HepG2 (cell line): ENCODE results near the gene POLDIP3. TPM values are rescaled to one million over a fixed set of nuclear protein-coding genes. Genes with fewer than 3 reads are reported as not detected.
A peak's percentile ranks its signal among the peaks of the same experiment; 100 is the strongest.

Source experiments
- BRF2 ChIP-seq: sonication (generic); formaldehyde crosslinking; IDR thresholded peaks from 2 replicates; pipeline ENCODE4 v1.8.1; 2022; ENCODE audit warnings: mild to moderate bottlenecking, missing genetic modification reagents
- CBFB ChIP-seq: sonication (generic); formaldehyde crosslinking; IDR thresholded peaks from 2 replicates; pipeline ENCODE4 v1.4.0; 2020; ENCODE audit warnings: missing genetic modification reagents
- CENPBD1 ChIP-seq: sonication (generic); formaldehyde crosslinking; IDR thresholded peaks from 2 replicates; pipeline ENCODE4 v1.8.0; 2022; ENCODE audit warnings: missing genetic modification reagents, low read depth, mild to moderate bottlenecking, borderline replicate concordance
- DNMT1 ChIP-seq: sonication (generic); formaldehyde crosslinking; IDR thresholded peaks from 2 replicates; pipeline ENCODE4 v1.5.1; 2020; ENCODE audit warnings: mild to moderate bottlenecking, missing genetic modification reagents
- GTF2F1 ChIP-seq: fragments of 150-350 bp; IDR thresholded peaks from 2 replicates; pipeline ENCODE4 v1.6.1; 2014; ENCODE audit warnings: low read length
- HHEX ChIP-seq: IDR thresholded peaks from 2 replicates; pipeline ENCODE4 v1.6.1; 2016; ENCODE audit warnings: control low read depth
- KAT7 ChIP-seq: IDR thresholded peaks from 2 replicates; pipeline ENCODE4 v1.6.1; 2018; ENCODE audit warnings: borderline replicate concordance, missing compliant biosample characterization
- KLF16 ChIP-seq, 2 experiments: sonication (generic) in 1 of 2; formaldehyde crosslinking in 1 of 2; IDR thresholded peaks; 2 replicates each; pipeline versions ENCODE4 v1.6.1 to v1.8.0; 2016 to 2023; ENCODE audit warnings: missing genetic modification reagents in 2 of 2, missing compliant biosample characterization in 1 of 2
- PCBP1 ChIP-seq: fragments of 200-400 bp; formaldehyde crosslinking; IDR thresholded peaks from 2 replicates; pipeline ENCODE4 v1.6.1; 2017; ENCODE audit warnings: mild to moderate bottlenecking, low read depth, low read length, borderline replicate concordance
- PLSCR1 ChIP-seq: sonication (generic); formaldehyde crosslinking; IDR thresholded peaks from 2 replicates; pipeline ENCODE4 v1.5.0; 2020; ENCODE audit warnings: missing genetic modification reagents, mild to moderate bottlenecking, borderline replicate concordance
- RAD21 ChIP-seq: fragments of 450-650 bp; formaldehyde crosslinking; IDR thresholded peaks from 2 replicates; pipeline ENCODE4 v1.5.0; 2020; ENCODE audit warnings: mild to moderate bottlenecking
- SMAD3 ChIP-seq: sonication (generic); formaldehyde crosslinking; IDR thresholded peaks from 2 replicates; pipeline ENCODE4 v1.4.0; 2020; ENCODE audit warnings: missing genetic modification reagents
- SP1 ChIP-seq, 2 experiments: fragments of 450-650 bp in 1 of 2; sonication (generic) in 1 of 2; formaldehyde crosslinking in 1 of 2; IDR thresholded peaks; 2 replicates each; pipeline versions ENCODE4 v1.4.0 to v1.6.1; 2016 to 2020; ENCODE audit warnings: missing genetic modification reagents in 1 of 2
- ZBTB26 ChIP-seq: IDR thresholded peaks from 2 replicates; pipeline ENCODE4 v1.6.1; 2016; ENCODE audit warnings: missing compliant biosample characterization, missing genetic modification reagents, borderline replicate concordance
- ZBTB37 ChIP-seq: sonication (generic); formaldehyde crosslinking; IDR thresholded peaks from 2 replicates; pipeline ENCODE4 v1.4.0; 2020; ENCODE audit warnings: mild to moderate bottlenecking, missing genetic modification reagents
- ZMYM2 ChIP-seq: sonication (generic); formaldehyde crosslinking; IDR thresholded peaks from 2 replicates; pipeline ENCODE4 v1.8.0; 2022; ENCODE audit warnings: mild to moderate bottlenecking, missing genetic modification reagents
- ZNF282 ChIP-seq: fragments of 450-650 bp; IDR thresholded peaks from 2 replicates; pipeline ENCODE4 v1.6.1; 2018; ENCODE audit not compliant: partially characterized antibody
- ZNF367 ChIP-seq: sonication (generic); formaldehyde crosslinking; IDR thresholded peaks from 2 replicates; pipeline ENCODE4 v1.4.0; 2020; ENCODE audit warnings: missing genetic modification reagents, borderline replicate concordance
- ZNF501 ChIP-seq: sonication (generic); formaldehyde crosslinking; IDR thresholded peaks from 2 replicates; pipeline ENCODE4 v1.5.1; 2020; ENCODE audit warnings: mild to moderate bottlenecking, moderate library complexity, missing genetic modification reagents
- ZNF577 ChIP-seq: sonication (generic); formaldehyde crosslinking; IDR thresholded peaks from 2 replicates; pipeline ENCODE4 v1.4.0; 2020; ENCODE audit warnings: mild to moderate bottlenecking, low read depth, missing genetic modification reagents, borderline replicate concordance
- ZNF597 ChIP-seq: sonication (generic); formaldehyde crosslinking; IDR thresholded peaks from 2 replicates; pipeline ENCODE4 v1.5.0; 2020; ENCODE audit warnings: missing genetic modification reagents
- ZNF891 ChIP-seq: sonication (generic); formaldehyde crosslinking; IDR thresholded peaks from 2 replicates; pipeline ENCODE4 v1.5.0; 2020; ENCODE audit warnings: mild to moderate bottlenecking, missing genetic modification reagents
- ZSCAN25 ChIP-seq: sonication (generic); formaldehyde crosslinking; IDR thresholded peaks from 2 replicates; pipeline ENCODE4 v1.8.0; 2022; ENCODE audit warnings: mild to moderate bottlenecking, missing genetic modification reagents
- polyA plus RNA-seq, 8 experiments: library from polyadenylated mRNA; depleted of rRNA in 3 of 8; stranded (reverse) in 7 of 8; unstranded in 1 of 8; fragments of >200 nt; fragmentation: Illumina TruSeq in 4 of 8; extraction: Trizol in 4 of 8; gene quantifications; 2 replicates each; pipeline versions ENCODE4 v1.2.1 to v1.2.3, GENCODE V29; 2011 to 2016; ENCODE audit warnings: low read depth in 4 of 8, missing spikeins in 1 of 8, mixed read lengths in 1 of 8; ENCODE audit not compliant: insufficient read depth in 1 of 8
- total RNA-seq, 5 experiments: library from RNA; depleted of rRNA; stranded (reverse); fragments of >200 nt; fragmentation: Illumina TruSeq; extraction: Trizol; gene quantifications; 2 replicates each; pipeline ENCODE4 v1.2.3, GENCODE V29; 2016; ENCODE audit warnings: low read depth in 1 of 5

POLDIP3 gene
- total and polyA plus RNA-seq, 2 of the 13 experiments (the other 11 are each of a cell fraction or from before 2014, with no cell fraction given): 45.8 to 47.4 TPM

GRCh38 chr22:42581762-42582716 is 32.6 kb downstream of the POLDIP3 start (continued):
- TF ChIP-seq BRF2 (CRISPR knock-in tag) (no peak), RAD21 (CRISPR knock-in tag) (peak; percentile 18; the same call in 1 of the 2 replicates), ZNF597 (CRISPR knock-in tag) (no peak), ZNF367 (CRISPR knock-in tag) (no peak), DNMT1 (CRISPR knock-in tag) (no peak), PLSCR1 (CRISPR knock-in tag) (no peak), ZMYM2 (no peak), CENPBD1 (CRISPR knock-in tag) (no peak), SMAD3 (CRISPR knock-in tag) (no peak), ZNF891 (0 out of 2 replicates have a peak, but pooled peaks have one; percentile 41), ZNF577 (CRISPR knock-in tag) (no peak), PCBP1 (no peak), KAT7 (CRISPR knock-in tag) (peak; percentile 42; the same call in 1 of the 2 replicates), ZNF501 (CRISPR knock-in tag) (0 out of 2 replicates have a peak, but pooled peaks have one; percentile 25), ZBTB37 (CRISPR knock-in tag) (no peak), ZNF282 (no peak), CBFB (peak; percentile 58; the same call in 1 of the 2 replicates), HHEX (CRISPR knock-in tag) (no peak), ZBTB26 (CRISPR knock-in tag) (no peak), GTF2F1 (no peak), KLF16 (CRISPR knock-in tag; IDR thresholded peaks at IDR 0.05) (peak in 1 of 2 experiments; percentile 39; a peak in 1 of 4 replicates), SP1 (IDR thresholded peaks at IDR 0.05) (no peak), SP1 (CRISPR knock-in tag; IDR thresholded peaks at IDR 0.05) (peak; percentile 50; the same call in 1 of the 2 replicates), ZSCAN25 (CRISPR knock-in tag) (no peak)
